Measurements from ENCODE around the gene TAL2.

The TAL2 gene

DNA sequence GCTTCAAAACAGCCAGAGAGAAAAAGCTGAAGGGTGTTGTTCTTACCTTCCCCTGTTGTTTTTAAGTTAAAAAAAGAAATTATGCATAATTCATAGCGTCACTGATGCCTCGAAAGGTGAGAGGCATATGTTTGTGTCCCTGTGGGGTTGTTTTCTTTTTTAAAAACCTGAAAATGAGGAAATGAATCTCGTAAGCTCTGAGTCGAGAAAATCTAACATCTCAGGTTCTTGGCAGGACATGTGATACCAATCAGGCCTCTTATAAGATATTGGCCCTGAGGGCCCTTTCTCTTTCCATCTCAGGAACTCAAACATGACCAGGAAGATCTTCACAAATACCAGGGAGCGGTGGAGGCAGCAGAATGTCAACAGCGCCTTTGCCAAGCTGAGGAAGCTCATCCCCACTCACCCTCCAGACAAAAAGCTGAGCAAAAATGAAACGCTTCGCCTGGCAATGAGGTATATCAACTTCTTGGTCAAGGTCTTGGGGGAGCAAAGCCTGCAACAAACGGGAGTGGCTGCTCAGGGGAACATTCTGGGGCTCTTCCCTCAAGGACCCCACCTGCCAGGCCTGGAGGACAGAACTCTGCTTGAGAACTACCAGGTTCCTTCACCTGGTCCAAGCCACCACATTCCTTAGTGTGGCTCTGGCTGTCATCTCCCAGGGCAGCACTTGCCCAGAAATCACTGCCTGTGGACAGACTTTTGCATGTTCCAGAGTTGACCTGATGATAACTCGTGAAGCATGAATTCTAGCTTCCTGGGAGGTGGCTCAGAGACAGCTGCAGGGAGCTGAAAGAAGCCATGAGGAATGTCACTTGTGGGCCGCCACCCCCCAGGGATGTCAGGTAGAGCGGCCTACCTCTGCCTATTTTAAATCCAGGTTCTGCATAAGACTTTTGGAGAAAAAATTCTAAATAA lies at the start of gene TAL2:
TAL2 (plus strand) TSS at position 274 of the 921 bp plus-strand sequence; CDS start at position 314, 40 bp downstream.
- no peak for DNase-seq (ENCODE audit: low read depth in 3 of 3)

DNA sequence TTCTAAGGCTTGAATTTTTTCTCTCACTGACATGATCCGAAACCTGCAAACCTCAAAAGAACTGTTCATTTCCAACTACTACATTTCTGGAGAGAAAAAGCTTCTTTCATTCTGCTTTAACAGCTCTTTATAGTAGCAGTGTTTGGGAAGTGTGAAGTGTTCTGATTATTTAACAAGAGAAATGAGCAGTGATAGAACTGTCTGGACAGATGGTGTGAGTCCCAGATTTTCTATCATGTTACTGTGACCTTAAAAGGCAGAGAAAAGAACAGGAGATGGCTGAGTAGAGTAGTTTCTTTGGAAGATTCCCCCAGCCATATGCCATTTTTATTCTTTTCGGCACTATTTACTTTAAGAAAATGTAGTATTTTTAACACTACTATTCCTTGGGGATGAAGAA lies 41.3 kb upstream of the TAL2 start:
- no peak for DNase-seq (ENCODE audit: low read depth in 3 of 3)

DNA sequence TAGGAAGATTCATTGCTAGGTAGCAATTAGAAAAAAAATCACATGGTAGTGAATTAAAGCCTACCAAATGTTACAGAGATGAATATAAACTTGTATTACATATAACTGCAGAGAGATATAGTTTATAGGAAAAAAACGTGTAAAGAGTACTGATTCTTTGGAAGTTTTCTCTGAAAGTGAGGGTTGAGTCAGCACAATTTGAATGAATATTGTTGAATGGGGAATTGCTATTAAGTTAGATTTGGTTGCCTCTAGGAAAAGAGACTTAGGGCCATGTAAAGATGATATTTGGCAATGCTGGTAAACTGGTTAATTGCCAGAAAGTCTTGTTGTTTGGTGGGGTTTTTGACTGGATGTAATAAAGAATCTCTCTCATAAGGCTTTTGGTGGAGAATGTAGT lies 37.2 kb upstream of the TAL2 start:
- DNase-seq (ENCODE audit: low read depth in 3 of 3) = no peak

DNA sequence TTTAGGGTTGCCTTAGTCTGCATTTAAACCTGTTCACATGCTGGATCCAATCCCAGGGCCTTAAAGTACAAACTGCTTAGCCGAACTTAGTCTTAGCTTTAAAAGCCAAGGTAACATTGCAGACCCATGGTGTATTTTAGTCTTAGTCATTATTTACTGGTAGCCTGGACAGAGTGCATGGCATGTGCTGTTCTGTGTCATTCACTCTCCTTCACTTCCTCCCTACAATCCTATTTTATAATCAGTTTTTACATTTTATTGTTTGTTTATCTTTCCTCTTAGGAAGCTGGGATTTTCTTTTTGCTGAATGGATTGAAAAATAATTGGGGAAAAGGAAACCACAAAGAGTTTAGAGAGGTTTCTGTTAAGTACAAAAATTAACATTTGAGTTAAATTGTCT lies 29.4 kb upstream of the TAL2 start:
- DNase-seq (ENCODE audit: low read depth in 3 of 3) = no peak

DNA sequence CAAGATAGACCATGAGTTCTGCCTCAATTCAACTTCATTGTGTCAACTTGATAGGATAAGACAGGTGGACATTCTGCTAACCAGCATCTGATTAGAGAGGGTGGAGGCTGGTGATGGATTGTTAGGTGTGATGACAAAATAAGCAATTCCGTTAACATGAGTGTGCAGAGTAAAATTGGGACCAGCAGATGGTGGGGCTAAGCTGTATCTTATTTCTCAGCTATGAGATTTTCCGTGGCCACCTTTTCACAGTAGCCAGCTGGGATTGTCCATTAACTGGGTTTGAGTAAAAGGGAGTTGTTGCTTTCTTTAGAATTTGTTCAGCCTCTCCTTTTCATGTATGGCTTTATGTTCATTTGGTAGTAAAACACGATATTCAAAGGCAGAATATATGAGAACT lies 28.8 kb upstream of the TAL2 start:
- DNase-seq (ENCODE audit: low read depth in 3 of 3) = no peak

DNA sequence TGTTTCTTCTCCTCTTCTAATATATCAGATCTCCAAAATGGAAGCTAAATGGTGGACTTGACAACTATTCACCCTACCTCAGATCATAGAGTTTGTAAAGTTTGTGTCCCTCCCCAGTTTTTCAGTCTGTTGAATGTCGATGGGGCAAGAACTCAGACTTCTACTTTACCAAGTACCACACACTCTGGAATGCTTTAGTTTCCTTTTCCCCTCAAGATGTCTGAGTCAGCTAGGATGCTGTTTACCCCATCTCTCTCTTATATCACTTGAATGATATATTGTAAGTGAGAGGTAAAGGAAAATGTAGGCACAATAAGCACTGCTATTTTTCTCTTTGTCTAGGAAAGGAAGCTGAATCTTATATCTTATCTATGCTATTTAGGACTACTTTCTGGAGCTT lies 25.9 kb upstream of the TAL2 start:
- no peak for DNase-seq (ENCODE audit: low read depth in 3 of 3)

DNA sequence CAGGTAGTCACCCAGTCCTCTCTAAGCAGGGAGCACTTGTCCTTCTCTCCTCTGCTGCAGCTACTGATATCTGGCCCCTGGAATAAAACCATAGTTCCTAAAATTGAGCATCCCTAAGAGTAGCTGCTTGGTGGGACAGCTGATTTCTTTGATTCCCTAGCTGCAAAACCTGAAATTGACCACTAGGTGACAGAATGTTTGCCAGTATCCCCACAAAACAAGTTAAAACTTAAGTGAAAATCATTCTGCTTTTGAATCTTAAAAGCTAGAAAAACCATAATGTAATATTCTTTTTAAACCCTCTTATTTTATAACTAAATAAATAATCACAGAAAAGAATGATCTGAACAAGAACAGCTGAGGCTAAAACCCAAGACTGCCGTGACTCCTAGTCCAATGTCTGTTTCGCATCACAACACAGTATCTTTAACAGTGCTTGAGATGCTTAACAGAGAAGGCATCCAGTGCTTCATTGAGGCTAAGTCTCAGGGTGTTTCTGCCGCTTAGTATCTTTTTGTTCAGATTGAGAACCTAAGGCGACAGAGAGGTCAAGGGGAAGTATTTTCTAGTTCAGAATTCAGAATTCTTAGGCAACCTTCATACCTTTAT lies 24.4 kb upstream of the TAL2 start:
- no peak for DNase-seq (ENCODE audit: low read depth in 3 of 3)

DNA sequence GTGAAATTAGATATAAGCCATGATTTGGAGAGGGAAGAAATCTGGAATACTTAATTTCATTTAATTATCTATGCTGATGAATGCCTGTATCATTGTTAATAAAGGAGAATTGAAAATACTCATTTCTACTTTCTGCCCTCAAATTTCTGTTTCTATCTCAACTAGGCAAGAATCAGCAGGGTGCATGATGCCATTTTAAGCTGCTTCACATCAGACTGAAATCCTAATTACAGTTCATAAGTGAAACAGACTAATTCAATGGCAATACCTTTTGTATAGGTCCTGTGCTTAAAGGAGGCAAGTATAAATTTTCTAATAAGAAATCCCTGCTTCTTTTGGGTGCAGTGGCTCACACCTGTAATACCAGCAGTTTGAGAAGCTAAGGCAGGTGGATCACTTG lies 22.3 kb upstream of the TAL2 start:
- DNase-seq (ENCODE audit: low read depth in 3 of 3) = no peak

DNA sequence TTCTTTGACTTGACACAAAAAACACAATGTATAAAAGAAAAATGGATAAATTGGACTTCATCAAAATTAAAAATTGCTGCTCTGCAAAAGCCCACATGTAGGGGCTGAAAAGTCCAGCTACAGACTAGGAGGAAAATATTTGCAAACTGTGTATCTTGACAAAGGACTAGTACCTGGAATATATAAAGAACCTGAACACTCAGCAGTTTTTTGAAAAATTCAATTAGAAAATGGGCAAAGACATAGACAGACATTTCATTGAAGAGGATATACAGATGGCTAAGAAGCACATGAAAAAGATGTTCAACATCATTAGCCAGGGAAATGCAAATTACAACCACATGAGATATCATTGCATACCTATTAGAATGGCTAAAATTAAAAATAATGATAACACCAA lies 18.5 kb upstream of the TAL2 start:
- no peak for DNase-seq (ENCODE audit: low read depth in 3 of 3)

DNA sequence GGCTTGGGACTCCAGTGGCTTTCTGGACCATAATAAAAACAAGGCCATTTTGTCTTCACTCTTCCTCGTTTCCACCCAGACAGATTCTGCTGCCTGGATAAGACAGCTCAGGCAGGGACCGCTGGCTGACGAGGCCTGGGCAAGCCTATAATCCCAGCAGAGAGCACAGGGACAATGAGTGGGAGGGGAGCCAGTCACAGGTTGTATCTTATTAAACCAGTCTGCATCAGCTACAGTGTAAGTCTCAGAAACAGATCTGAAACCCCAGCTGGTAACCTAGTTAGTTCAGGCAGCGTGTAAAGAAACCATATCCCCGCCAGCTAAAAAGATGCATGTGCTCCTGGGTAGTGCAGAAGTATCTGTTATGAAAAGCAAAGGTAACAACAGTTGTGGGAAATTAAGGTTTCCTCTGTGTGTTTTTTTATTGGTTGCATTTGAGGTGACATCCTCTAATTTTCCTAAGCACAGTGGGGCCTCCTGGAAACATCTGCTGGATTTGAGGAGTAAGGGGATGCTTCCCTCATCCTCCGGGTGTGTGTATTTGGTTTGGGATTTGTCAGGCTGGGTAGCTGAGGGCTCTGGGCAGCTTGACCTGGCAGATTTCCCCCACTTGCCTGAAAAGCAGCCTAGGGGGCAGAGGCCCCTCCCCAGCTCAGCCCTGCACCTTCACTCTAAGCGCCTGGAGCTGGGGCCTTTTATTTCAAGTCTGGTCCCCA lies 15.2 kb upstream of the TAL2 start:
- DNase-seq (ENCODE audit: low read depth in 3 of 3) = no peak

DNA sequence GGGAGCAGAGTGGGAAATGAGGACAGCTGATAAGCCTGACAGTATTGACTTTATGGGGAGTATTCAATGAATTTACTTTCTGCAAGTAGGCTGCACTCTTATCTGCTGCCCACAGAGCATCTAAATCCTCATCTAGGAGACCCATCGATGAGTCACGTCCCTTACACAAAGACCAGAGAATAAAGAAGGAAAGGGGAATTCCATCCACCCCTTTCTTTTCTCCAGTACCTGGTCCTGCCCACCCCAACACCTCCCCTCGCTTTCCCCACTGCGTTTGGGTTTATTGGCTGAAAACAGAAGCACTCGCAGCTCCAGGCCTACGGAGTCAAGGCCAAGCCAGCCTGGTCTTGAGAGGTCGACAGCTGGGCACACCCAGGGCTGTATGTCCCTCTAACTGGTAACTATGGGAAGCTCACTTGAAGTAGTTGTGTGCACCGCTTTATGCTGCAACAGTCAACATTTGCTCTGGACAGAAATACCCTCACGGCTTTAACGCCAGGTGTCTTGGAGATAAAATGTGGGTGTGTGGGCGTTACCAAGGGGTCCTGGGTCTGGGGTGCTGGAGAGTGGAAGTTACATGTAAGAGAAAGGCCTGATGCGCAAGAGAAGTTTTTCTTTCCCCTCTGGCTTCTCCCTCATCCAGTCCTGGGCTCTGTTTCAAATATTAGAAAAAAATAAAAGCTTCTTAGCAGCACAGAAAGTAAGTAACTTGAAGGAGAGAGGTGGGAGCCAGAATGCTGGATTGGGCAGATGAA lies 14.5 kb upstream of the TAL2 start:
- DNase-seq (ENCODE audit: low read depth in 3 of 3) = no peak

DNA sequence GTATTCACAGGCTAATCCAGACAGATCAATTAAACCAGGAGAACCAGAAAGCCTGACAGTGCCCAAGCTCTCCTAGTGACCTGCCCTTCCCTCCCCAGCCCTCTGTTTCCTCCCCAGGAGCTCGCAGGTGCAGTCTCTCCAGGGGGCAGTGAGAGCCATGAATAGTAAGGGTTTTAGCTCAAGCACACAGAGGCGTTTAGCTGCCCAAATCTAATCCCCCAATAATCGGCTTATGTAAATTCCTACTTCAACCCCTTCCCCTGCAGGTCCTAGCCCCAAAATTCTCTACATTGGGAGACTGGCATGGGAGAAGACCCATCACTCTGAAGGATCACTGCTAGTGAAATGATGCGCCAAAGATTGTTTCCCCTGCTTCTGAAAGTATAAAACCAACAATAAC lies 10.5 kb upstream of the TAL2 start:
- DNase-seq (ENCODE audit: low read depth in 3 of 3) = no peak

DNA sequence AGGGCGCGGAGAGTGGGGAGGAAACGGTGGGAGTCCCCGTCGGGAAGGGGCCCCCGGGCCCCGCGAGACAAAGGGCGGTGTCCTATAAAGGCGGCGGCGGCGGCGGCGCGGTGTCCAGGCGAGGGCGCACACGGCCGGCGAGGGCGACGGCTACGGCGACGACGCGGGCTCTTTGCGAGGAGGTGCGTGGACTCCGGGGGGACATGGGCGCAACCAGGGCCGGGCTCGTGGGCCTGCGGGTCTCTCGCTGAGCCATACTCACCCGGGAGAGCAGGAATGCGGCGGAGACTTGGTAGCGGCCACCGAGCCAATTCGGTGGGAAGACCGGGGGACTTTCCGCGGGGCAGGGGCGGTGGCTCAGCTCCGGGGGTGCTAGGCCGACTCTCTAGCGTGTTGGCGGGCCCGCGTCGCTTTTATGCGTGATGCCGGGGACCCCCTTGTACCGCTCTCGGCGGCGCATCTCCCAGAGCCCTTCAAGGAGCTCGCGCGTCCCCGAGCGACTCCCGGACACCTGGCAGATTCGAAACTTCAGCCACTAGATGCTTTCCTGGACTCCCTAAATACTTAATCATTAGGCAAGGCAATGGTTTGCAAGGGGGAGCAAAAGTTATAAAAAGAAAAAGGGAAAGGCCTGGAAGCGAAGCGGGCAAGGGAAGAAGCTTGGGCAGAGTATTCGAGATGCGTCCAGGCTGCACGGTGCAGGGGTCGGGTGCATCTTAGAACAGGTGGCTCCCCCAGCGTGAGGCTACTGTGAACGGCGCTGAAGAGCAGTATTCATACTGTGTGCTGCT lies 5.9 kb upstream of the TAL2 start:
- DNase-seq (ENCODE audit: low read depth in 3 of 3) = peak in 1 of 3 donors; percentile 8

DNA sequence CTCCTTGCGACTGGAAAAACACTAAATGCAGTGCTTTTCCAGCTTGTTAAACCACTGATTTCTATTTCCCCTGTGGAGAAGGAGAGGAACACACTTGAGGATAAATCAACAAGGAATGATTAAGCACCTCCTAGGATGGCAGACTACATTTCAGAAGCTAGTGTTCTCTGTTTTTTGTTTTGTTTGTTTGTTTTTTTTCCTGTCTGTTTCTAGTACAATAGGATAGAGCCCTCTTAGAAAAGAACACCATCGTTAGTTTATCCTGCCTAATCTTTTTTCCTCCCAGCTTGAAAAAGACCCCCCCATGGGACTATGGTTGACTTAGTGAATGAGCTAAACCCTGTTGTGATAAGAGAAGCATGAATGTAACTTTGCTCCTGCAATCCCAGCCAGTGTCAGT lies 3.9 kb upstream of the TAL2 start:
- DNase-seq (ENCODE audit: low read depth in 3 of 3) = no peak

DNA sequence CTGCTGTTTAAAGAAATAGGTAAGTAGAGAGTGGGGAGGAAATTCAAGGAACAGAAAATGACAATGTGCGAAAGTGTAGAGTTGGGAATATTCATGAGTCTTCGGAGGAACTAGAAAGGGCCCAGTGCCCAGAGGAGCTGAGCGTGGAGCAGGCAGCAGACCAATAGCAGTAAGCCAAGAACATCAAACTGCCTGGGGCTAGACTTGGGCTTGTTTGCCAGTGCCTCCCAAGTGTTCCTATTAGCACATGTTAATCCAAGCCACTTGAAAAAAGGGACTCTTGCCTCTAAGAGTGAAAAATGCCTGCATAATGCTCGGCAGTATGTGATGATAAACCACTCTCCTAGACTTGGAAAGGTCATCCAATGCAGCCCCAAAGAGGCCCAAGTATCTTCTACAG lies 1.2 kb upstream of the TAL2 start:
- DNase-seq (ENCODE audit: low read depth in 3 of 3) = no peak

DNA sequence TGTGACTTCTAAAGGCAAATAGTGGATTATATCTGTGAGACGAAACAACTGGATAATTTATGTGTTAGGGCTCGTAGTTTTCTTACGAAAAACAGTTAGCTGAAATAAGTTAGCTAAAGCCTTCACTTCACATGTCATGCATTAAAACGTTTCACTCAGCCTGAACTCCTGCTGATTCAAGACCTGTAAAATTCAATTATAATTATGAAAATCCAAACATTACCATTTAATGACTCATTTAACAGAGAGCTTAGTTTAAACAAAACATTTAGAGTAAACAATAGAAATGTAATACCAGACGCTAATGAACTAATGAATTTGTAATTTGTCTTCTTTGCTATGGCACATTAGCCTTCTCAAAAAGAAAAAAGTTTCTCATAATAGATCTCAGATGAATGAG lies 1.7 kb downstream of the TAL2 start:
- DNase-seq (ENCODE audit: low read depth in 3 of 3) = no peak

DNA sequence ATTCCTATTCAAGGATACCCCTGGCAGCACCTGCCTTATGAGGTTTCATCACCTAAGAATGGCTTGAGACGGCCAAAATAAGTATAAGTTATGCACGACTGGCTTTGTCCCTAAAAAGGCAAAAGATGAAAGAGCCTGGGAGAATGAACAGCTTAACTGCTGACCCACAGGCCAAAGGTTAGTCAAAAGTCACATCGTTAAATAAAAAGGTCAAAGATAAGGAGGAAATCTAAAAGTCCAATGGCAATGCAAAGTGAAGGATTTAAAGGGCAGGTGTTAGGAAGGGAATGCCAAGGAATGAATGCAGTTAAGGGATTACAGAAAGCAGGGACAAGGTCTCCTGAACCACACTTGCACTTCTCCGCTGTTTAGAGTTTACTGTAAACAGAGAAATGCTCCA lies 5.6 kb downstream of the TAL2 start:
- DNase-seq (ENCODE audit: low read depth in 3 of 3) = no peak

DNA sequence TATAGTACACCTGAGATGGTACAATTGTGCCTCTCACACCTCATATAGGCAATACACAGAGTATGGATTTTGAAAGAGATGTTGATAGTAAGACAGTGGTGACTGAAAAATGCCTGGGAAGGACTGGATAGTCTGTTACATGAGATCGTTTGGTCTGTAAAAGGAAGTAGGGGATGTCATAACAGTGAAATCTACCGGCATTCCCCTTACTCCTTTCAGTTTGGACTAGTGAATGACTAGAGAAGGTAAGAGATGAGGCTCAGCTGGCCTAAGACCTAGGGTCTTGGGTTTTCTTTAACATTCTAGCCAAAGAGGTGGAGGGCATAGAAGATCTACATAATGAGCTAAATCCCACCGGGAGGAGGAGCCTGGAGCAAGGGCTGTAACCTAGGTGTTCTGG lies 8.1 kb downstream of the TAL2 start:
- DNase-seq (ENCODE audit: low read depth in 3 of 3) = no peak

DNA sequence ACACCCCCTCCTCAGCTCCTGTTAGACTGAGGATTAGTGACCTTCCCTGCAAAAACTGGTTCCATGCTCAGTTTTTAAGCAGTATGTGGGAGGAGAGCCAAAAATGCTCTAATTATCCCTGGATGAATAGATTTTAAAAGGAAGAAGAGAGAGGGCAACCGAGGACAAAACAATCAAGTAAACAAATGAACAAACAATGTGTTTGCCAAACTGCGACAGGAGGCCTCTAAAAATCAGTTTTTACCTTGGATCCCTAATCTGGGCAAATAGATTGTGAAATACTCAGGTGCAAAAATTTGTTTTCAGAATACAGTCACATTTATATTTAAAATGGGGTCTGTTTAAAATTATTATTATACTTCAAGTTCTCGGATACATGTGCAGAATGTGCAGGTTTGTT lies 8.5 kb downstream of the TAL2 start:
- DNase-seq (ENCODE audit: low read depth in 3 of 3) = no peak

DNA sequence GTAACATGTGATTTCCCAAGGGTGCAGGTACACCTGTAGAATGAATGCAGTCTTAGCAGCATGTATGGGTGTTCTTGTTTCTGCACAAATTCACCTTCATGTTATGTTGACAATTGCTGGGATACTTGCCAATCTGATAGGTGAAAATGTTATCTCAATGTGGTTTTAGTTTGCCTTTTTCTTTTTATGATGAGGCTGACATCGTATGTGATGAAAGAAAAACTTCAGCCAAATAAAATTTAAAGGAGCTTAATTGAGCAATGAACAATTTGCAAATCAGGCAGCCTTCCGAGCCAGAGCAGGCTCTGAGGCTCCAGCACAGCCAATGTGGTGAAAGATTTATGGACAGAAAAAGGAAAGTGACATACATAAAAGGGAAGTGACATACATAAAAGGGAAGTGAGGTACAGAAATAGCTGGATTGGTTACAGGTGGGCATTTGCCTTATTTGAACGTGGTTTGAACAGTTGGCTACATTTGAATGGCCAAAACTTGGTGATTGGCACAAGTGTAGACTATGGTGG lies 10.5 kb downstream of the TAL2 start:
- no peak for DNase-seq (ENCODE audit: low read depth in 3 of 3)

DNA sequence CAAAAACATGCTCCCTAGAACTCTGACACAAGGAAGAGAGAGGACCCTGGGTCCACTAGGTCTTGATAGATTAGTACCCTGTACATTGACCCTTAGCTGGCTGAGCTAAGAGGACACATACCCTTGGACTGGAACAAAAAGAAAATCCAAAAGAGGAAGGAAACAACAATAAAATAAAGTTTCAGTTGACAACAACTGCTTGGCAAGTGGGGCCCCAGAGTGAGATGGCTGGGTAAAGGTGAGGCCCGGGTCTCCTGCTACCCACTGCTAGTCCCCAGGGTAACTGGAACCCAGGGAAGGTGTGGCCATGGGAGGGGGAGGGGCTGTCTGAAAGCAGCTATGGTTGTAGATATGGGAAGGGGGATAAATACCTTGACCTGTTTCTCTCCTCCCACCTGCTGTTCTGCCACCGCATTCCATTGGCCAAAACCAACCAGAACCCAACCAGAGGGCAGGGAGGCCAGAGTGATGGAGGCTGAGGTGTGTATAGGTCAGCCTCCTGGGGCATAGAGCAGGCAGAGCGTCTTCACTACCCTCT lies 11.7 kb downstream of the TAL2 start:
- DNase-seq (ENCODE audit: low read depth in 3 of 3) = no peak

All from stimulated activated CD4-positive, alpha-beta T cell treated with anti-CD3 and anti-CD28 coated beads, TNF-alpha, amount 100 ng/mL, for 48 hours (primary cell).